Activated naive CD8-positive, alpha-beta T cell treated with anti-CD3 and anti-CD28 coated beads, Interleukin-2, amount 50 U/mL, for 24 hours (primary cell): ENCODE data around the gene FAM13A.
"Not testable (repeated sequence)": the region's sequence is repeated elsewhere in the genome, so short reads cannot be mapped to it uniquely, and the experiment has no call there.

ENCODE experiments used
- ATAC-seq: fragments of 150-1000 bp; cut with Tn5 transposase; one replicate; pipeline ENCODE4 v1.10.0; 2021
- DNase-seq: peaks from one replicate; pipeline ENCODE4 v3.0.0; 2021
- H3K27ac Mint-ChIP-seq: one replicate; pipeline ENCODE4 v1.8.0; 2021; ENCODE audit warnings: mild to moderate bottlenecking, mixed read lengths
- H3K27me3 Mint-ChIP-seq: one replicate; pipeline ENCODE4 v1.8.0; 2021; ENCODE audit warnings: mixed read lengths
- H3K36me3 Mint-ChIP-seq: one replicate; pipeline ENCODE4 v1.8.0; 2021; ENCODE audit warnings: low read depth, mixed read lengths
- H3K4me1 Mint-ChIP-seq: one replicate; pipeline ENCODE4 v1.8.0; 2021; ENCODE audit warnings: mixed read lengths
- H3K4me3 Mint-ChIP-seq: one replicate; pipeline ENCODE4 v1.8.0; 2021; ENCODE audit warnings: mild to moderate bottlenecking, moderate library complexity, mixed read lengths
- H3K9me3 Mint-ChIP-seq: one replicate; pipeline ENCODE4 v1.8.0; 2021; ENCODE audit warnings: mixed read lengths

FAM13A gene

DNA sequence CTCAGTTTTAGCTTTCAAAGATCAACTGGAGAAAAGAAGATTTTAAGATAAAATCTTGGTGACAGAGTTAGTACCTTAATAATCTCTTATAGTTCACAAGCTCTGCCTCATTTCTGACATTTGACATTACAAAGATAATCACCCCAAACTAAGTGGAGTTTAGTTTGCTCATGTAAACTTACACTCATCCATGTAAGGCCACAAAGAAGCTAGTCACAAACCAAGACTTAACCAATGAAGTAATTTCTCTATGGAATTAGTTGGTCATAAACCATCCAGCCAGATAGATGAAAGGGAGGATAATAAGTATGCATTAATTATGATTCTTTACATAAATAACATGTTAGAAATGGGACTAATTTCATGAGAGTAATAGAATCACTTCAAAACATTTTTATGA lies 159.2 kb downstream of the FAM13A start:
- Mint-ChIP-seq H3K27me3 (no peaks in the 10 kb centered on the region), H3K4me1 (no peaks in the 10 kb centered on the region), H3K9me3 (peaks cover 4% of the 10 kb centered on the region), H3K27ac (no peak overlapping the region), H3K4me3 (no peak overlapping the region), H3K36me3 (peaks cover 2% of the 10 kb centered on the region)
- ATAC-seq (no peak), DNase-seq (no peak)

- Mint-ChIP-seq H3K27me3 (no peaks in the 10 kb centered on the region), H3K27ac (no peak overlapping the region), H3K9me3 (peaks cover 4% of the 10 kb centered on the region), H3K36me3 (peaks cover 2% of the 10 kb centered on the region), H3K4me3 (no peak overlapping the region), H3K4me1 (no peaks in the 10 kb centered on the region)
- no peak for ATAC-seq
- DNase-seq: no peak
Observed at GRCh38 chr4:88897180-88897579, 159.8 kb downstream of the FAM13A start.

GRCh38 chr4:88893961-88894360 lies 163.0 kb downstream of the FAM13A start:
- no peaks in the 10 kb centered on the region for H3K9me3 Mint-ChIP-seq
- H3K36me3 Mint-ChIP-seq: no peaks in the 10 kb centered on the region
- no peak for ATAC-seq
- no peak overlapping the region for H3K27ac Mint-ChIP-seq
- no peak for DNase-seq
- H3K4me3 Mint-ChIP-seq: no peak overlapping the region
- H3K27me3 Mint-ChIP-seq: no peaks in the 10 kb centered on the region
- H3K4me1 Mint-ChIP-seq: no peaks in the 10 kb centered on the region

- no peak for DNase-seq
- no peak overlapping the region for H3K4me3 Mint-ChIP-seq
- no peaks in the 10 kb centered on the region for H3K36me3 Mint-ChIP-seq
- H3K4me1 Mint-ChIP-seq: no peaks in the 10 kb centered on the region
- no peaks in the 10 kb centered on the region for H3K27me3 Mint-ChIP-seq
- H3K9me3 Mint-ChIP-seq: no peaks in the 10 kb centered on the region
- no peak overlapping the region for H3K27ac Mint-ChIP-seq
- no peak for ATAC-seq
Observed at GRCh38 chr4:88892646-88893045, 164.3 kb downstream of the FAM13A start.

DNA sequence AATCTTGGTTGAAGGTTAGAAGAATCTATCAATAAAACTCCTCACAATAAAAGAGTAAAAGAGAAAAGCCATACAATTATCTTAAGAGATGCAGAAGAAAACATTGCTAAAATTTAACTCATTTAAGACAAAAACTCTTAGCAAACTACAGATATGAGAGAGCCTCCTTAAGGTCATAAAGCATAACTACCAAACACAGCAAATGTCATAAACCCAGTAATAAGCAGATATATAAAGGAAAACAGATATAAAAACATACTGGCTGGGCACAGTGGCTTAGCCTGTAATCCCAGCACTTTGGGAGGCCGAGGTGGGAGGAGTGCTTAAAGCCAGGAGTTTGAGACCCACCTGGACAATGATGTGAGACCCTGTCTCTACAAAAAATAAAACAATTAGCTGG lies 165.3 kb downstream of the FAM13A start:
- DNase-seq (no peak), ATAC-seq (no peak)
- no peaks in the 10 kb centered on the region for H3K27me3 Mint-ChIP-seq
- H3K4me1 Mint-ChIP-seq: no peaks in the 10 kb centered on the region
- no peak overlapping the region for H3K27ac Mint-ChIP-seq
- no peaks in the 10 kb centered on the region for H3K9me3 Mint-ChIP-seq
- no peak overlapping the region for H3K4me3 Mint-ChIP-seq
- H3K36me3 Mint-ChIP-seq: no peaks in the 10 kb centered on the region

GRCh38 chr4:88887409-88887808 lies 169.6 kb downstream of the FAM13A start:
- H3K27me3 Mint-ChIP-seq, H3K4me3 Mint-ChIP-seq, H3K9me3 Mint-ChIP-seq, H3K4me1 Mint-ChIP-seq, DNase-seq, ATAC-seq, H3K36me3 Mint-ChIP-seq, H3K27ac Mint-ChIP-seq: not testable (repeated sequence)

- no peak for DNase-seq
- Mint-ChIP-seq H3K9me3 (no peaks in the 10 kb centered on the region), H3K27ac (no peak overlapping the region), H3K4me3 (no peak overlapping the region), H3K36me3 (no peaks in the 10 kb centered on the region), H3K4me1 (no peaks in the 10 kb centered on the region), H3K27me3 (peaks cover 2% of the 10 kb centered on the region)
- ATAC-seq: no peak
Observed at GRCh38 chr4:88881227-88881569, 175.8 kb downstream of the FAM13A start.

DNA sequence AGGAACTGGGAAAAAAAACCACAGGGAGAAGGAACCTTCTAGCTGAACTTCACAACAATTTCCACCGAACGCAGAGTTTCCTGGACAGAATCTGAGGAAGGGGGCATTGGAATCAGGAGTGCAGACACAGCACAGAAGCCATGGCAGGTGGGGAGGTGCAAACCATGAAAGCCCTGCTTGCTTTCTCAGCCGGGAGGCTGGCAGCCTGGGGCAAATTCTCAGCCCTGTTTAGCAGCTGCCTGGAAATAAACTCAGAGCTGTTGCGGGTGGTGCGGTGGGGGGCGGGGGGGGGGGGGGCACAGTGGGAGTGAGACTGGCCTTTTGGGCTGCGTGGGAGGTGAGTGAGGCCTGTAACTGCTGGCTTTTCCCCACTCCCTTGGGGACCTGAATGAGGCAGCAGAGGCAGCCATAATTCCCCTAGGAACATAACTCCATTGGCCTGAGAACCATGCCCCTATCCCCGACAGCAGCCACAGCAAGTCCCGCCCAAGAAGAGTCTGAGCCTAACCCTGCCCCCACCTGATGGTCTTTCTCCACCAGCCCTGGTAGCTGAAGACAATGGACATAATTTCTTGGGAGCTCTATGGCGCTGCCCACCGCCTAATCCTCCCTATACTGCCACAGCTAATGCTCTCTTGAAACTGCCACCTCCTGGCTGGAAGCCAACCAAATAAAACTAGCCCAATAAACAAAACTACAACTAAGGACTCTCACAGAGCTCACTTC lies 176.3 kb downstream of the FAM13A start:
- H3K4me1 Mint-ChIP-seq: no peaks in the 10 kb centered on the region
- H3K4me3 Mint-ChIP-seq: no peak overlapping the region
- H3K27me3 Mint-ChIP-seq: peaks cover 2% of the 10 kb centered on the region
- no peaks in the 10 kb centered on the region for H3K9me3 Mint-ChIP-seq
- DNase-seq (no peak), ATAC-seq (no peak)
- no peaks in the 10 kb centered on the region for H3K36me3 Mint-ChIP-seq
- no peak overlapping the region for H3K27ac Mint-ChIP-seq

GRCh38 chr4:88879991-88880390 lies 177.0 kb downstream of the FAM13A start:
- no peak overlapping the region for H3K4me3 Mint-ChIP-seq
- DNase-seq (no peak), ATAC-seq (no peak)
- peaks cover 2% of the 10 kb centered on the region for H3K27me3 Mint-ChIP-seq
- no peaks in the 10 kb centered on the region for H3K9me3 Mint-ChIP-seq
- no peaks in the 10 kb centered on the region for H3K36me3 Mint-ChIP-seq
- no peak overlapping the region for H3K27ac Mint-ChIP-seq
- H3K4me1 Mint-ChIP-seq: no peaks in the 10 kb centered on the region

GRCh38 chr4:88878642-88879041 lies 178.3 kb downstream of the FAM13A start:
- H3K4me3 Mint-ChIP-seq: no peak overlapping the region
- no peak for DNase-seq
- H3K36me3 Mint-ChIP-seq: no peaks in the 10 kb centered on the region
- H3K4me1 Mint-ChIP-seq: no peaks in the 10 kb centered on the region
- no peak overlapping the region for H3K27ac Mint-ChIP-seq
- no peak for ATAC-seq
- H3K9me3 Mint-ChIP-seq: no peaks in the 10 kb centered on the region
- peaks cover 2% of the 10 kb centered on the region for H3K27me3 Mint-ChIP-seq

- H3K4me3 Mint-ChIP-seq: no peak overlapping the region
- peaks cover 13% of the 10 kb centered on the region for H3K27me3 Mint-ChIP-seq
- no peak overlapping the region for H3K27ac Mint-ChIP-seq
- no peak for DNase-seq
- no peaks in the 10 kb centered on the region for H3K9me3 Mint-ChIP-seq
- H3K36me3 Mint-ChIP-seq: no peaks in the 10 kb centered on the region
- no peaks in the 10 kb centered on the region for H3K4me1 Mint-ChIP-seq
- ATAC-seq: no peak
Observed at GRCh38 chr4:88870428-88870827, 186.6 kb downstream of the FAM13A start.

GRCh38 chr4:88868510-88868909 lies 188.5 kb downstream of the FAM13A start:
- Mint-ChIP-seq H3K36me3 (no peaks in the 10 kb centered on the region), H3K4me3 (no peak overlapping the region), H3K9me3 (no peaks in the 10 kb centered on the region), H3K27me3 (peaks cover 13% of the 10 kb centered on the region), H3K27ac (no peak overlapping the region), H3K4me1 (no peaks in the 10 kb centered on the region)
- no peak for DNase-seq
- ATAC-seq: no peak

DNA sequence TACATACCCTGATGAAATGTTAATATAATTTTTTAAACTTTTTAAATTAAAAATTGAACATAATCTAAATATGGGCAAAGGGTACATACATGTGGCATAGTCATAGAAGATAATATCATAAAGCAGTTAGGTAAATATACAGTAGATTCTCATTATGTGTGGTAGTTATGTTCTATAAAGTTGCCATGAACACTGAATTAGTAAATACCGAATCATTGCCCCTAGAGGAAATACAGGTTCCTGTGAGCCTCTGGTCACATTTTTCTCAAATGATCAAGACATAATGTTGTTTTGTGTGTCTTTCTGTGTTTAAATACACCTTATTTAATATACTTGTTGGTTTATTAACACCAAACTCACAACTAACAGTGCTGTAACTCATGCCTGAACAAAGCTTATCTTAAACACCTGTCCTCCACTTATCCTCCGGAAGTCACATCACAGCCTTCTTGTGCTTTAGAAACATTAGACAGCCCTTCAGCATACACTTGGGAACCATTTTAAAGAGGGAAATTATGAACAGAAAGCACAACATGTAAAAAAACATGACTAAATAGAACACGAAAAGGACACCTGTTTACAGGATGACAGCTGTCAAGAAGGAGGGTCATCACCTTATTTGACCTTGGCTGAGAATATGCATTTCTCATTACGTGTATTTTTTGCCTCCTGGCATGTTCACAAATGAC lies 190.0 kb downstream of the FAM13A start:
- H3K36me3 Mint-ChIP-seq: no peaks in the 10 kb centered on the region
- H3K4me3 Mint-ChIP-seq: no peak overlapping the region
- peaks cover 10% of the 10 kb centered on the region for H3K27me3 Mint-ChIP-seq
- DNase-seq: no peak
- H3K27ac Mint-ChIP-seq: no peak overlapping the region
- no peaks in the 10 kb centered on the region for H3K4me1 Mint-ChIP-seq
- no peak for ATAC-seq
- no peaks in the 10 kb centered on the region for H3K9me3 Mint-ChIP-seq

GRCh38 chr4:88865466-88865865 lies 191.5 kb downstream of the FAM13A start:
- H3K4me3 Mint-ChIP-seq: no peak overlapping the region
- peaks cover 7% of the 10 kb centered on the region for H3K27me3 Mint-ChIP-seq
- ATAC-seq: no peak
- no peak for DNase-seq
- H3K36me3 Mint-ChIP-seq: no peaks in the 10 kb centered on the region
- no peaks in the 10 kb centered on the region for H3K4me1 Mint-ChIP-seq
- no peak overlapping the region for H3K27ac Mint-ChIP-seq
- no peaks in the 10 kb centered on the region for H3K9me3 Mint-ChIP-seq

DNA sequence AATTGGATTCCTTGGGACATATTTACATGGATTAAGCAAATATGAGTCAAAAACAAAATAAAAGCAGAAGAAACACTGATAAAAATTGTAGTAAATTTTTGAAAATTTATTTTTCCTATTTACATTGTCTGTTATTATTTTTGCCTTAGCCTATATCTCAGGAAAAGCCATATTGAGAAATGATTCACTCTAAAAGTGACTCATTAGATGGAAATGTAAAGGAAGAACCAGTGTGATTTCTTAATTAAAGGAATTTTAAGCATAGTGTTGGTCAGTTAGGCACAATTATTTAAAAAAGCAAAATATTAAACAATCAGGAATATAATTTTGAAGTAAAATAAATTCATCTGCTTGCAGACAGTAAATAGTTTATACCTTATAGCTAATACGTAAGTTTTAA lies 191.9 kb downstream of the FAM13A start:
- Mint-ChIP-seq H3K27ac (no peak overlapping the region), H3K4me3 (no peak overlapping the region), H3K27me3 (peaks cover 7% of the 10 kb centered on the region), H3K9me3 (no peaks in the 10 kb centered on the region), H3K4me1 (no peaks in the 10 kb centered on the region), H3K36me3 (no peaks in the 10 kb centered on the region)
- no peak for ATAC-seq
- no peak for DNase-seq
